SK-N-SH (cell line): ENCODE data around the gene MAMLD1.

Experiments used
- CTCF ChIP-seq: fragments of 200-600 bp; sonication (generic); IDR thresholded peaks from 2 replicates; pipeline ENCODE4 v1.6.1; 2017; ENCODE audit warnings: antibody characterized with exemption, mild to moderate bottlenecking, moderate library complexity
- EZH2phosphoT487 ChIP-seq: fragments of 200-600 bp; sonication (generic); IDR thresholded peaks from 2 replicates; pipeline ENCODE4 v1.6.1; 2017; ENCODE audit warnings: low read depth, mixed run types, mild to moderate bottlenecking, antibody characterized with exemption, moderate library complexity, borderline replicate concordance
- FOXJ3 ChIP-seq: sonication (generic); formaldehyde crosslinking; IDR thresholded peaks from 2 replicates; pipeline ENCODE4 v1.5.1; 2020; ENCODE audit warnings: mild to moderate bottlenecking, missing genetic modification reagents
- FOXM1 ChIP-seq: IDR thresholded peaks from 2 replicates; pipeline ENCODE4 v1.4.0; 2012; ENCODE audit warnings: low read depth, mild to moderate bottlenecking
- GABPA ChIP-seq: IDR thresholded peaks from 2 replicates; pipeline ENCODE4 v1.4.0; 2012; ENCODE audit warnings: low read depth, mild to moderate bottlenecking
- JUND ChIP-seq: IDR thresholded peaks from 2 replicates; pipeline ENCODE4 v1.4.0; 2012
- MAX ChIP-seq: IDR thresholded peaks from 2 replicates; pipeline ENCODE4 v1.4.0; 2012; ENCODE audit warnings: low read depth
- PBX3 ChIP-seq: IDR thresholded peaks from 2 replicates; pipeline ENCODE4; 2012
- POLR2AphosphoS5 ChIP-seq: IDR thresholded peaks from 2 replicates; pipeline ENCODE4 v1.6.1; 2012; ENCODE audit warnings: low read depth, low read length
- REST ChIP-seq: IDR thresholded peaks from 2 replicates; pipeline ENCODE4 v1.6.1; 2012; ENCODE audit warnings: mild to moderate bottlenecking, low read depth, low read length, moderate library complexity
- RFX5 ChIP-seq: IDR thresholded peaks from 2 replicates; pipeline ENCODE4 v1.6.1; 2012; ENCODE audit warnings: mild to moderate bottlenecking, improper control_type of control experiment, low read length
- RXRA ChIP-seq: IDR thresholded peaks from 2 replicates; pipeline ENCODE4 v1.4.0; 2012; ENCODE audit warnings: low read depth, mild to moderate bottlenecking, borderline replicate concordance
- TAF1 ChIP-seq: IDR thresholded peaks from 2 replicates; pipeline ENCODE4 v1.6.1; 2012; ENCODE audit warnings: low read depth, mild to moderate bottlenecking, low read length, moderate library complexity, borderline replicate concordance

- no peak for TF ChIP-seq POLR2AphosphoS5
- TF ChIP-seq RFX5, result no peak
- TF ChIP-seq CTCF, result peak; percentile 28; the same call in 1 of the 2 replicates
- TF ChIP-seq GABPA, result no peak
- TF ChIP-seq FOXJ3 (CRISPR knock-in tag), result no peak
- no peak for TF ChIP-seq RXRA
- no peak for TF ChIP-seq MAX
- no peak for TF ChIP-seq PBX3
- TF ChIP-seq REST, result no peak
- TF ChIP-seq FOXM1, result no peak
- no peak for TF ChIP-seq EZH2phosphoT487
- no peak for TF ChIP-seq JUND
- no peak for TF ChIP-seq TAF1
Measured at GRCh38 chrX:150361070-150361776, 1.9 kb upstream of the MAMLD1 start.
